Muscle of back (tissue), 11 donors: ENCODE measurements around the gene DHCR24. TPM values are rescaled to one million over a fixed set of nuclear protein-coding genes. Genes with fewer than 3 reads are reported as not detected.

Source experiments
- DNase-seq, 3 donors: peaks; one replicate each; pipeline versions ENCODE4 v3.0.0 to v3.0.0-alpha.2; 2013
- polyA plus RNA-seq, 10 donors: library from polyadenylated mRNA; unstranded; fragments of 120-200 nt; gene quantifications; one replicate each; pipeline ENCODE4 v1.2.1, GENCODE V29; 2013; ENCODE audit not compliant: insufficient read length in 10 of 10

DHCR24 gene
- polyA plus RNA-seq, 10 donors: 16.4 to 47.8 (median 23.9) TPM

DNA sequence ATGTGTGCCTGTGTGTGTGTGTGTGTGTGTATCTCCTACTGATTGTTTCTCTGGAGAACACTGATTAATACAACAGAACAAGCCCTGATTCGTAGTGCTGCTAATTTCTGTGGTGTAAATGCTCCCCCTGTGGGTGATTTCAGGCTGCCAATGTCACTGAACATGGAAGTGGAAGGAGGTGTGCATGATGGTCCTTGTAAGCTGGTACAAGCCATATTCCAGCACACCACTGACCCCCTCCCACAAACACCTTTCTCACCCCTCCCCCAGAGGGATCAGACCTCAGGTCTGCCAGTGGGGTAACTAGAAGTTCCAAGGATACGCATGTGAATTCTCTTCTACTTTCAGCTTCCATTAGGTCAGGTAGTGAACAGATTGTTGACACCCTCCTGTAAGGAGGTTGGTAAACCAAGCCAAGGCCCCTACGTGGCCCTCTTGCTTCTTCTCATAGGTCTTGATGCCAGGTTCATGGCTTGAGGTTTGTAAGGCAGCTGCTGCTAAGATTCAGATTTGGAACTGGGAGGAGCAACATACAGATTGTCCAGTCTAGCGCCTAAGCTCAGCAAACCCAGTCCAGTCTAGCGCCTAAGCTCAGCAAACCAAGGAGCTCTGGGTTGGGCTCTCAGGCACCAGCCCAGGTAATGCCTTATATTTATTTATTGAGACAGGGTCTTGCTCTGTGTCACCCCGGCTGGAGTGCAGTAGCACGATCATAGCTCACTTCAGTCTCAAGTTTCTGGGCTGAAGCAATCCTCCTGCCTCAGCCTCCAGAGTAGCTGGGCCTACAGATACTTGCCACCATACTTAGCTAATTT lies 38.7 kb downstream of the DHCR24 start:
- DNase-seq: no peak

DNA sequence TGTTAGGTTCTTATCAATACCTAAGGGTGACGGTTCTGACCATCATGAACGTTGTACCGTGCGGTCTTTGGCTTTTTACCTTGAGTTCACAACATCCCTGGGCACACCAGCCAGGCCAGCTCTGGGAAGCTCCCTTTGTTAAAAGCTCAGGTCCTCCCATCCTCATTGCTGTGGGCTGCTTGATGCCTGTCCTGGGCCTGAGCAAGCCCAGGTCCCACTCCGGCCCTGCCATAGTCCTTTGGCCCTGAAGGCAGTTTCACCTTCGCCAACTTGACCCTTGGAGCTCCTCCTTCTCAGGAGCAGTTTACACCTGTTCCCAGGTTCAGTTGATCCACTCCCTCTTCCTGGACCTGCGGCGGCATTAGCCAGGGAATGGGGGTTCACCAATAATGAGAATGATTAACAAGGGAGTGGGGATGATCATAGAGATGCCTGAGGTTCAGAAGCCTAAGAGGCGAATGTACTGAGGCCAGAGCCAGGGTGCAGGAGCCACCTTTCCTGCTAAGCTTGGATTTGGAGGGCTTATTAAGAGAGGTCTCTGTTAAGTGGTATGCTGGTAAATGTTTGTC lies 40.2 kb downstream of the DHCR24 start:
- no peak for DNase-seq

DNA sequence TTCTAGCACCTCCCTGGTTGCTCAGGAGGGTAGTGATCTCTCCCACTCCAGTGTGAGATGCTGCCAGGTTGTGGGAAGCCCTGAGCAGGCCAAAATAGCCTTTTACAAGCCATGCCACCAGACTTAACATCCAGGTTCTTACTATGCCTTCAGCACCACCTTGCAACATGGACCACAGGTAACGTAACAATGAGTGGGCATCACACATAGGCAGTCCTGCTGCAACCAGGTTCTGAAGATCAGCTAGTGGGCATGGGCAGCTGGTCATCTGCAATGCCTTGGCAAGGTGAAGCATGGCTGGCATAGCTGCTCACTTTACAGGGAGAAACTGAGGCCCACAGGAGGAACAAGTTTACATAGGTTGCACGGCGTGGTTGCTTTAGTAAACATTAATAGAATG lies 40.7 kb downstream of the DHCR24 start:
- DNase-seq: no peak

DNA sequence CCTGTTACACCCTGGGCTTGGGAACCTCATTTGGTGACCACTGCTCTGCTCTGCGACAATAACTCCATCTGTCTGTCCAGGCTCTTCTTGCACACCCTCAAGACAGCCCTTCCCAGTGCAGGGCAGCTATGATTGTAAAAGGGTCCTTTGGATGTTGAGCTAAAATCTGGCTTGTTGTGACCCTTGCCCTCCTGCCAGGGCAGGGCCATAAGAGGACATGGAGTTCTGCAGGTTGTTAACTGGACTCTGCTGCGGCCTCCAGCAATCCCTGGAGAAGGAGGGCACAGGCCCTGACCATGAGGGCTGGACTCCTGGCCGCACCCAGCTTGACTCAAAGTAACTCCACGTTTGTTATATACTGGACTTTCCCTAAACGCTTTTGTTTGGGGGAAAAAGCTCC lies 41.2 kb downstream of the DHCR24 start:
- no peak for DNase-seq

DNA sequence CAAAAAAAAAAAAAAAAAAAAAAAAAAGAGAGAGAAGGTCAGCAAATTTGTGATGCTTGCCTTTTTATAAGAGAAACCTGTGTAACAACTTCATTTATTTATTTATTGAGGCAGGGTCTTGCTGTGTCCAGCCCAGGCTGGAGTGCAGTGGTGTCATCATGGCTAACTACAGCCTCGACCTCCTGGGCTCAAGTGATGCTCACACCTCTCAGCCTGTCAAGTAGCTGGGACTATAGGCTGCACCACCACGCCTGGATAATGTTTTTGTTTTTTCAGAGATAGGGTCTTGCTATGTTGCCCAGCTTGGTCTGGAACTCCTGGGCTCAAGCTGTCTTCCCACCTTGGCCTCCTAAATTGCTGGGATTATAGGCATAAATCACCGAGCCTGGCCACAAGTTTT lies 42.4 kb downstream of the DHCR24 start:
- no peak for DNase-seq

DNA sequence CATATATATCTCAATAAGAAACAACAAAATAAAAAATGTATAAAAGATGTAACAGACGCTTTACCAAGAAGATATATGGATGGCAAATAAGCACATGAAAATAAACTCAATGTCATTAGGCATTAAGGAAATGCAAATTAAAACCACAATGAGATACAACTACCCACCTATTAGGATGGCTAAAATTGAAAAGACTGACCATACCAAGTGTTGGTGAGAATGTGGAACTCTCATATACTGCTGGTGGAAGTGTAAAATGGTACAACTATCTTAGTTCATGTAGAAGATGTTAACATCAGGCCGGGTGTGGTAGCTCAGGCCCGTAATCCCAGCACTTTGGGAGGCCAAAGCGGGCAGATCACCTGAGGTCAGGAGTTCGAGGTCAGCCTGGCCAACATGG lies 43.5 kb downstream of the DHCR24 start:
- no peak for DNase-seq

DNA sequence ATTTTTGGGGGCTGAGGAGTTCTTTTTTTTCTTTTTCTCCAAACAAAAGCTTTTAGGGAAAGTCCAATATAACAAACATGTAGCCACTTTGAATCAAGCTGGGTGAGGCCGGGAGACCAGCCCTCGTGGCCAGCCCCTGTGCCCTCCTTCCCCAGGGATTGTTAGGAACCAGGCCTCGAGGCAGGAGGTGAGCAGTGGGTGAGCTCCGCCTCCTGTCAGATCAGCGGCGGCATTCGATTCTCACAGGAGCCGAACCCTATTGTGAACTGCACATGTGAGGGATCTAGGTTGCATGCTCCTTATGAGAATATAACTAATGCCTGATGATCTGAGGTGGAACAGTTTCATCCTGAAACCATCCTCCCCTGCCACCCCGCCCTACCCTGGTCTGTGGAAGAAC lies 44.0 kb downstream of the DHCR24 start:
- DNase-seq: no peak

DNA sequence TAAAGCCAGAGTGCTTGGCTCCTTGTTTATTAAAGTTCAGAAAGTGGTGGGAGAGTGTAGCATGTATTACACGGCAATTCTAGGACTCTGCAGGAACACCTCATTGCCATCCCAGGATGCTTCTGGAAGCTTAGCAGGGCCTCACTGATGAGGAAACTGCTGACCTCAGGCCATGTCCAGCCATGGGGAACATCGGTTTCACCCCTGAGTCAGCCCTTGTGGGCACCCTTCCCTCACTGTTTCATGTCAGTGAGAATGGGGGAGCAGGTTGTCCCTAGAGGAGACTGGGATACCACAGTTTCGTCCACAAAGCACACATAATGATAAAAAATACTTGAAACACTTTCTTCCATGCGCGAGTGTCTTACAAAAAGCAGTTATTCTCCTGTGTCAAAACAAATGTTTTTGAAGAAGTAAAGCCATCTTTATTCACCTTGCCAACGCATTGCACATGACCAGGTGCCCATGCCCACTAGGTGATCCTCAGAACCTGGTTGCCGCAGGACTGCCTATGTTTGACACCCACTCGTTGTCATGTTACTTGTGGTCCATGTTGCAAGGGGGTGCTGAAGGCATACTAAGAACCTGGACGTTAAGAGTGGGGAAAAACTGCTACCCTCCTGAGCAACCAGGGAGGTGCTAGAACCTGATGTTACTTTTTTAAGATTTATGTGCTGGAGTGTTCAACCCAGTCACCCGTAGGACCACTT lies 44.6 kb downstream of the DHCR24 start:
- no peak for DNase-seq

DNA sequence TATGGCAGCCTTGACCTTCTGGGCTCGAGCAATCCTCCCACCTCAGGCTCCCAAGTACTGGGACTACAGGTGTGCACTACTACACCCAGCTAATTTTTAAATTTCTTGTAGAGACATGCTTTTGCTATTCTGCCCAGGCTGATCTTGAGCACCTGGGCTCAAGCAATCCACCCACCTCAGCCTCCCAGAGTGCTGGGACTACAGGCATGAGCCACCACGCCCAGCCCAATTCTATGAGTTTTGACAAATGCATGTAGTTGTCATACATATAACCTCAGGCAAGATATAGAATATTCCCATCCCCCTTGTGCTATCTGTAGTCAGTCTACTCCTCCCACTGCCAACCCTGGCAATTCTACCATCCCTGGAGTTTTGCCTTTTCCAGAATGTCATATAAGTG lies 47.2 kb downstream of the DHCR24 start:
- DNase-seq: no peak

DNA sequence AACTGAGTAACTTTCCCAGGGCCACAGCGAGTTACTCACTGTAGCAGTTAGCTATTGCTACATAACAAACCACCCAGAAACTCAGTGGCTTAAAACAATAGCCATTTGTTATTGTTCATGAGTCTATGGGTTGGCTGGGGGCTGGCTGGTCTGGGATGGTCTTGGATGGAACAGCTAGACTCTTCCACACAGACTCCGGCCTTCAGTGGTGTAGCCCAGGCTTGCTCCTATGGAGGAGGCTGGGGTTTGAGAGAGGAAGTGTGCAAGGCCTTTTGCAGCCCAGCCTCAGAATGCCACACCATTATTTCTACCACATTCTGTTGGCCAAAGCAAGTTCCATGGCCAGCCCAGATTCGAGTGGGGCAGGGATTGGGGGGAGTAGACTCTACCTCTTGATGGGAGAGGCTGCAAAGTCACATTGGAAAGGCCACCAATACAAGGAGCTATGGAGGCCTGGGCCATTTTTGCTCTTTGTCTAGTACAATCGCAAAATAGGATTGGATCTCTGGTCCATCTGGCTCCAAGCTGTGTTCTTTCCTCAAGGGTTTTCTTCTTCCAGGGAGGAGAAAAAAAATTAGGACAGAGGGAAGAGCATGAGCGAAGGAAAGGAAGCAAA lies 48.3 kb downstream of the DHCR24 start:
- DNase-seq: no peak

DNA sequence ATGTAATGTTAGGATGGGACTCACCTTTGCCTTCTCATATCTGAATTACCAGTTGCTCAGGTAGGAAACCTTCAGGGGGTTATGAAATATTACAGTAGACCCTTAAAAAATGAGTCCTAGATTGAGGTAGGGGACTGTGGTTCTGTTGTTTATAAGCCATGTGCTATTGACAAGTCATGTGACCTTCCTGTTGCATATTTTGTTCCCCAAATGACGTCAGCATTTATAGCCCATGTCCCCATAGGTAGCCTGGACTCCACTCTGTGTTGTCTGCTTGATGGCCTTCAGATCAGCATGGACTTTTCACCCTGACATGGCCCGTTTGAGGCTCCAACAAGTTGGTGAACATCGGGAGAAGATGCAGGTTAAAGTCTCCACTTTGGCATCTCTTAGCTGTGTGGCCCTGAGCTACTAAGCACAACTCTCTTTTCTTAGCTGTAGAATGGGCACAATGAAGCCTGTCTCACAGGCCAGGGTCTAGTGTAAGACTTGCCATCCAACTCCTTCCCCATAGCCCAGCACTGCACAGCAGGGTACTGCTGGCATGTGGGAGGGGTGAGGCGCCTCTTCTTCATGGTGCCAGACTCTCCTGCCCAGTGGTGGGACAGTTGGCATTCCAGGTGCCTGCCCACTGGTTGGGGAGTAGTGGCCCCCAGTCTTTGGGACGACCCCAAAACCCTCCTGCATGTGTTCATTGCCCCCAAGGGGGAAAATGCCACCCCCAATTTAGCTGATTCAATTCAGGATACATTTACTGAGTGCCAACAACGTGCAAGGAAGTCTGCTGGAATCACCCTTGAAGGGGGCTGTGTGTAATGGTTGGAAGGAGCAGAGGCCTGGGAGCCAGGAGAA lies 49.8 kb downstream of the DHCR24 start:
- DNase-seq: no peak

DNA sequence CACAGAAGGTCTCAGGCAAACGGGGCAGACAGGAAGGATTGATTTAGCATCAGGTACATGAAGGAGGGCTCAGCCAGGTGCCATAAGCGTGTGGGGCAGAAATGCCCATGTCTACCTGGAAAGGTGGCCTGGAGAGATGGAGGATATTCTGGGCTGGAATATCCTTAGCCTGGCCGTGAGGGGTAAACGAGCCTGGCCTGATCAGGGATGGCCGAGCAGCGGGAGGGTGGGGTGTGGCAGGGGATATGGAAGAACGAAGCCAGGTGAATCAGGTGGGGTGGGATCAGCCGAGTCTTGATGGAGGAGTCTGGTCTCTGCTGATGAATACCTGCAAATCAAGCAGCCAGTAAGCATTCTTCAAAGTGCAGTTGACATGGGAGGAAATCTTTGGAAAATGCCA lies 50.4 kb downstream of the DHCR24 start:
- no peak for DNase-seq

DNA sequence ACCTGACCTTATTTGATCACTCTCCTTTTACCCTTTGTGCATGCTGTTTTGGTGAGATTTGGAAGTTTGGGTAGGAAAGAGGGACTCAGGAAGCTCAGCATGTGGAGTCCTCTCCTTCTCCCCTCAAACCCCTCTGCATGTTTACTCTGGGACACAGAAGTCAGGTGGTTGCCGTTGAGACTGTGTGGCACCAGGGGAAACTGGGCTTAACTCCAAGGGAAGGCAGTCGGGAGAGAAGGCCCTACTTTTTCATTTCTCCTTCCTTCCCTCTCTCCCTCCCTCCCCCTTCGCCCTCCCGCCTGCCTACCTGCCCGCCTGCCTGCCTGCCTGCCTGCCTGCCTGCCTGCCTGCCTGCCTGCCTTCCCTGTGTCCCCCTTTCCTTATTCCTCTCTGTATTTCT lies 51.0 kb downstream of the DHCR24 start:
- DNase-seq: no peak

DNA sequence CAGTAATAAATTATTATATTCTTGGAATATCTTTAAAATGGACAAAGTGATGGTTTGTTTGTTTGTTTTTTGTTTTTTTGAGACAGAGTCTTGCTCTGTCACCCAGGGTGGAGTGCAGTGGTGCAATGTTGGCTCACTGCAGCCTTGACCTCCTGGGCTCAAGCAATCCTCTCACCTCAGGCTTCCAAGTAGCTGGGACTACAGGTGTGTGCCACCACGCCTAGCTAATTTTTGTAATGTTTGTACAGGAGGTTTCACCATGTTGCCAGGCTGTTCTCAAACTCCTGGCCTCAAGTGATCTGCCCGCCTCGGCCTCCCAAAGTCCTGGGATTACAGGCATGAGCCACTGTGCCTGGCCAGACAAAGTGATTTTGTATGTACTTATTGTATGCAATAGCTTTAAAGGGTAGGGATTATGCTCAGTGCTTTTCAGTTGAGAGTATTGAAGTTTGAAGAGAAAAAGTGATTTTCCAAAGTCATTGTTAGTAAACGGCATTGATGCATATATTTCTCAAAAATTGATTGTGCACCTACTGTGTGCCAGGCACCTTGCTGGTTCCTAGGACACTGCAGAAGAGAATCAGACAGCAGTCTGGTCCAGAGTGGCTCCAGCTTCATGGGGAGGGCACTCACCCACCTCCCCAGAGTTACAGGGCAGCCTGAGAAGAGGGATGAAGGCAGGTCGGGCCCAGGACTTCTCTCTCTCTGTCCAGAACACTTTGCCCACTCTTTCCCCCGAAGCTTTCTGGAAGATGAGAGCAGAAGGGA lies 51.7 kb downstream of the DHCR24 start:
- DNase-seq: no peak

DNA sequence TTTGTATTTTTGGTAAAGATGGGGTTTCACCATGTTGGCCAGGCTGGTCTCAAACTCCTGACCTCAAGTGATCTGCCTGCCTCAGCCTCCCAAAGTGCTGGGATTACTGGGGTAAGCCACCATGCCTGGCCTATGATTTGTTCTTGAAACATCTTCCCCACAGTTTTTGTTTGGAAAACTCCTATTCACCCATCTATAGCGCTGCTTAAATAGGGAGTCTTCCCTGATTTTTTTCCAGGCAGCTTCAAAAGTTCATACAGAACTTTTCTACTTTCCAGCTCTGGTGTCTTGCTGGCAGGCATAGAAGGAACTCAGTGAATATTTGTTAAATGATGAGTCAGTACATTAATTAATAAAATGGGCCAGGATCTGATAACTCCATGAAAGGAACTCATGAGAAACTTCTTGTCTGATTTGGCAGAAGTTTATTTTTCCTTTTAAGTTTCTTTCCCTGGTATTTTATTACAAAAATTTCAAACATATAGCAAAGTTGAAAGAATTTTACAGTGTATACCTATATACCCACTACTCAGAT lies 52.9 kb downstream of the DHCR24 start:
- no peak for DNase-seq

DNA sequence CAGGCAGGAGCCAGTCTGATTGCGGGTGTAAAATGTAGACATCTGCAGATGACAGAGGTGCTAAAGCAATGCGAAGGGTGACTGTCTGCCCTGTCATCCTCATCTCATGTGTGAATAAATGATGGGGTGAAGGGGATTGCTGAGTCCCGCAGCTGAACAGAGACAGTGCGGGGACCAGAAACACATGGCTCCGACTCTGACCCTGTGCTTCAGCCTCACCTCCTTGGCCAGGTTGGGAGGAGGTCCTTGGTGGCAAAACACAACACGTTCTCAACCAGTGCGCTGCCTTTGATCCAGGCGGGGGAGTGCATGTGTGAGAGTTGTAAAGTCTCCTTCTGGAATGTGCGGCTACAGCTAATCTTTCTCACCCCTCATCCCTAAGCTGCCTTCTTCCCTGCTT lies 53.9 kb downstream of the DHCR24 start:
- DNase-seq: no peak

DNA sequence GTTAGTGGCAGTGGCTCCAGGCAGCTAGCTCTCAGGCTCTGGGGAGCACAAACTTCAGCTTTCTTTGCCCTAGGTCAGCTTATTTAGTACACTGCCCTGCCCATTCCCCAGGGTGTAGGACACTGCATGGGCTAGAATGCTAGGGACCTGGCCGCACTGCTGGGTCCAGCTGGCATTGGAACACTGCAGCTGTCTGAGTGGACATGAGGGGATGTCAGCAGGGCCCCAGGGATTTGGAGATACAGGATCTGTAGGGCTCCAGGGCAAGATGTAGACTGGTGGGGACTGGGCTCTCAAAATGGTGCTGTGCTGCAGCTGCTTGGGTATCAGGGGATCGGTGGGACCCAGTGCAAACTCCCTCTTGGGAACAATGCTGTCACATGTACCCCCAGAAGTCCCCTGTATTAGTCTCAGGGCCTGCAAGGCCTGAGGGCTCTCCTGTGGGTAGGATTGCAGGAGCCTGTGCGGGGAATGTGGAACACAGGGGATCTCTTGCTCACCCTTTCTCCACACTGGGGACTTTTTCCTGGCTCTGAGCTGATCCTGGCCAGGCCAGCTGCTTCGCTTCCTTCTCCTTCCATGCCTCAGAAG lies 60.7 kb downstream of the DHCR24 start:
- DNase-seq: no peak

DNA sequence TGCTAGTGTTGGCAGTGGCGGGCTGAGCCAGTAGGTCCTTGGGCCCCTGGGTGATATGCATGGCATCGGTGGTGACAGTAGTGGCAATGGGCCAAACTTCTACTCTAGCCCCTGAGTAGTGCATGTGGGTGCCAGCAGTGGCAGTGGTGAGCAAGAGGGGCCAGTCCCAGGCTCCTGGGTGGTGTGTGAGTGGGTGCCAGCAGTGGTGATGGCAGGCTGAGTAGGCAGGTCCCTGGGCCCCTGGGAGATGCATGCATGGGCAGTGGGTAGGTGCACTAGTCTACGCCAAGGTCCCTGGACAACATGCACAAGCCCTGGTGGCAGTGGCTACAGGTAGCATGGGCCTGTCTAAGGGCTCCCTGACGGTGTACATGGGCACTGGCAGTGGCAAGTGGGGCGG lies 61.3 kb downstream of the DHCR24 start:
- DNase-seq: no peak

DNA sequence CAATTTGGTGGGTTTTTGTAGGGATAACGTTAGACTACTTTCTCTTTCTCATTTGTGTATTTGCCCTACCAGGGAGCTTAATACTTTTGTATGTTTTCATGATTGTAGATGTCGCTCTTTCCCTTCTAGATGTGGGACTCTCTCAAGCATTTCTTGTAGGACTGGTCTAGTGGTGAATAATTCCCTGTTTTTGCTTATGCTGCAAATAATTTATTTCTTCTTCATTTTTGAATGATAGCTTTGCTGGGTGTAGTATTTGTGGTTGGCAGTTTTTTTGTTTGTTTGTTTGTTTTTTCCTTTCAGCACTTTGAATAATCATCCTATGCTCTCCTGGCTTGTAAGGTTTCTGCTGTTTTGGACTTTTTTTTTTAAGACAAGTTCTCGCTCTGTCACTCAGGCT lies 63.3 kb downstream of the DHCR24 start:
- DNase-seq: no peak

DNA sequence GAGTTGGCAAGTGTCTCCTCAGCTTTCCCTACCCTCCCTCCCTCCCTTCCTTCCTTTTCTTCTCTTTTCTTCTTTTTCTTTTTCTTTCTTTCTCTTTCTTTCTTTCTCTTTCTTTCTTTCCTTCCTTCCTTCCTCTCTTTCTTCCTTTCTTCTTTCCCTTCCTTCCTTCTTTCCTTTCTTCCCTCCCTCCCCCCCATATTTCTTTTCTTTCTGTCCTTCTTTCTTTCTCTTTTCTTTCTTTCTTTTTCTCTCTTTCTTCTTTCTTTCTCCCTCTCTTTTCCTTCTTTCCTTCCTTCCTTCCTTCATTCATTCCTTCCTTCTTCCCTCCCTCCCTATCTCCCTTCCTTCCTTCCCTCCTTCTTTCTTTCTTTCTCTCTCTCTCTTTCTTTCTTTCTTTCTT lies 67.3 kb downstream of the DHCR24 start:
- DNase-seq: no peak
